PC-3 (cell line): ENCODE measurements around the gene KRT12. TPM values are rescaled to one million over a fixed set of nuclear protein-coding genes. Genes with fewer than 3 reads are reported as not detected.

Experiments
- ATAC-seq: fragments of 200-7000 bp; cut with Tn5 transposase; 2 replicates; pipeline ENCODE4 v1.9.1; 2020; ENCODE audit warnings: mild to moderate bottlenecking, moderate library complexity
- BruUV-seq: library from RNA; stranded (reverse); fragments of 400-500 nt; replicated peaks from 2 replicates; lab custom pipeline; 2021; lab: Mats Ljungman, UMichigan
- CTCF ChIA-PET: fragments of 300-600 bp; sonication (Branson Sonifier 250); formaldehyde crosslinking; loops from one replicate; lab custom pipeline; 2022; ENCODE audit warnings: antibody characterized with exemption; lab: Charles Lee
- POLR2A ChIA-PET: fragments of 300-600 bp; sonication (Branson Sonifier 250); formaldehyde crosslinking; loops from one replicate; lab custom pipeline; 2022; ENCODE audit warnings: antibody characterized with exemption; ENCODE audit not compliant: unreplicated experiment; lab: Charles Lee
- DNase-seq: peaks from one replicate; pipeline ENCODE4 v3.0.0-alpha.2; 2015
- H2AFZ ChIP-seq: fragments of 300-600 bp; sonication (generic); 2 replicates; pipeline ENCODE4 v1.6.0; 2016; ENCODE audit warnings: antibody characterized with exemption, low read length
- H3F3A ChIP-seq: fragments of 300-600 bp; sonication (generic); one replicate; pipeline ENCODE4 v1.6.0; 2017; ENCODE audit warnings: antibody characterized with exemption, low read length, control low read depth, mild to moderate bottlenecking; ENCODE audit not compliant: unreplicated experiment
- H3K27ac ChIP-seq: fragments of 300-600 bp; sonication (generic); 2 replicates; pipeline ENCODE4 v1.5.1; 2016; ENCODE audit warnings: mild to moderate bottlenecking, low read length
- H3K27me3 ChIP-seq: fragments of 300-600 bp; sonication (generic); 2 replicates; pipeline ENCODE4 v1.6.1; 2016; ENCODE audit warnings: low read length, mixed read lengths
- H3K36me3 ChIP-seq: fragments of 300-600 bp; sonication (generic); 2 replicates; pipeline ENCODE4 v1.6.1; 2016; ENCODE audit warnings: low read depth, mixed run types, low read length, mixed read lengths
- H3K4me1 ChIP-seq: fragments of 300-600 bp; sonication (generic); 2 replicates; pipeline ENCODE4 v1.5.1; 2016; ENCODE audit warnings: low read length; ENCODE audit not compliant: insufficient read depth
- H3K4me2 ChIP-seq: fragments of 300-600 bp; sonication (generic); 2 replicates; pipeline ENCODE4 v1.6.0; 2016; ENCODE audit warnings: low read length
- H3K4me3 ChIP-seq: fragments of 300-600 bp; sonication (generic); 2 replicates; pipeline ENCODE4 v1.5.1; 2016; ENCODE audit warnings: mild to moderate bottlenecking, low read length, mixed read lengths
- H3K79me2 ChIP-seq: fragments of 300-600 bp; sonication (generic); 2 replicates; pipeline ENCODE4 v1.6.1; 2017; ENCODE audit warnings: low read length, mixed read lengths
- H3K9ac ChIP-seq: fragments of 300-600 bp; sonication (generic); 2 replicates; pipeline ENCODE4 v1.6.0; 2016; ENCODE audit warnings: mild to moderate bottlenecking, low read length
- H3K9me2 ChIP-seq: fragments of 300-600 bp; sonication (generic); replicated peaks from 2 replicates; pipeline ENCODE4 v1.6.1; 2016; ENCODE audit warnings: mixed run types, low read length, mixed read lengths
- H3K9me3 ChIP-seq: fragments of 300-600 bp; sonication (generic); 2 replicates; pipeline ENCODE4 v1.6.1; 2016; ENCODE audit warnings: low read length, mixed read lengths
- H4K20me1 ChIP-seq: fragments of 300-600 bp; sonication (generic); 2 replicates; pipeline ENCODE4 v1.6.1; 2016; ENCODE audit warnings: low read length, mixed read lengths
- CTCF ChIP-seq: fragments of 300-600 bp; sonication (generic); conservative IDR thresholded peaks from 2 replicates; pipeline ENCODE4 v1.5.1; 2017; ENCODE audit warnings: antibody characterized with exemption, low read depth, mild to moderate bottlenecking, low read length
- EZH2 ChIP-seq: fragments of 300-600 bp; sonication (generic); IDR thresholded peaks from one replicate; pipeline ENCODE4 v1.6.1; 2017; ENCODE audit warnings: antibody characterized with exemption, mild to moderate bottlenecking, low read length; ENCODE audit not compliant: unreplicated experiment
- EZH2phosphoT487 ChIP-seq: fragments of 300-600 bp; sonication (generic); IDR thresholded peaks from 2 replicates; pipeline ENCODE4 v1.6.1; 2018; ENCODE audit warnings: mild to moderate bottlenecking, antibody characterized with exemption, low read length, borderline replicate concordance
- intact Hi-C: fragments of 100-400 bp; cut with micrococcal nuclease; formaldehyde crosslinking; loops from 2 replicates; pipeline ENCODE4 v1.9.0; 2023
- total RNA-seq: library from RNA; depleted of rRNA; stranded (reverse); fragments of >200 nt; gene quantifications from 2 replicates; pipeline ENCODE4 v1.2.3, GENCODE V29; 2014

Gene KRT12
- total RNA-seq, 1 experiment from 2014 or later, result not detected

GRCh38 chr17:40843242-40843641 lies 23.8 kb downstream of the KRT12 start:
- Histone ChIP-seq H3K27me3 (no peaks in the 10 kb centered on the region), H3K36me3 (no peaks in the 10 kb centered on the region), H3K4me3 (no peak overlapping the region), H3K27ac (no peak overlapping the region), H3K9ac (no peak overlapping the region), H3K79me2 (no peaks in the 10 kb centered on the region), H3K9me3 (no peaks in the 10 kb centered on the region), H3K4me2 (no peak overlapping the region), H4K20me1 (no peaks in the 10 kb centered on the region), H2AFZ (no peak overlapping the region), H3K4me1 (no peaks in the 10 kb centered on the region), H3F3A (no peaks in the 10 kb centered on the region), H3K9me2 (no peaks in the 10 kb centered on the region)
- ChIA-PET CTCF (no interaction called here), POLR2A (no interaction called here)
- intact Hi-C loops, result no loop called here
- no TSS peak for BruUV-seq
- DNase-seq (no peak), ATAC-seq (no peak)
- TF ChIP-seq CTCF, result no peak
- TF ChIP-seq EZH2phosphoT487, result no peak
- no peak for TF ChIP-seq EZH2

- no peaks in the 10 kb centered on the region for H3K9me3 ChIP-seq
- no peaks in the 10 kb centered on the region for H4K20me1 ChIP-seq
- H3K36me3 ChIP-seq, result no peaks in the 10 kb centered on the region
- POLR2A ChIA-PET, result no interaction called here
- H3F3A ChIP-seq, result no peaks in the 10 kb centered on the region
- intact Hi-C loops, result no loop called here
- no TSS peak for BruUV-seq
- TF ChIP-seq EZH2 (no peak), CTCF (no peak), EZH2phosphoT487 (no peak)
- no peaks in the 10 kb centered on the region for H3K27me3 ChIP-seq
- no peak overlapping the region for H2AFZ ChIP-seq
- H3K9me2 ChIP-seq, result no peaks in the 10 kb centered on the region
- no peaks in the 10 kb centered on the region for H3K79me2 ChIP-seq
- no peak for ATAC-seq
- H3K4me2 ChIP-seq, result no peak overlapping the region
- H3K4me1 ChIP-seq, result no peaks in the 10 kb centered on the region
- no peak overlapping the region for H3K4me3 ChIP-seq
- H3K27ac ChIP-seq, result no peak overlapping the region
- H3K9ac ChIP-seq, result no peak overlapping the region
- DNase-seq, result no peak
- CTCF ChIA-PET, result no interaction called here
Observed at GRCh38 chr17:40841246-40841645, 25.8 kb downstream of the KRT12 start.

- H3K27me3 ChIP-seq, result no peaks in the 10 kb centered on the region
- no peak overlapping the region for H3K4me2 ChIP-seq
- ChIA-PET POLR2A (no interaction called here), CTCF (no interaction called here)
- no peak for ATAC-seq
- H3F3A ChIP-seq, result no peaks in the 10 kb centered on the region
- BruUV-seq, result no TSS peak
- TF ChIP-seq EZH2 (no peak), CTCF (no peak), EZH2phosphoT487 (no peak)
- no peak for DNase-seq
- no peaks in the 10 kb centered on the region for H3K9me3 ChIP-seq
- H3K9me2 ChIP-seq, result no peaks in the 10 kb centered on the region
- no peaks in the 10 kb centered on the region for H3K36me3 ChIP-seq
- intact Hi-C loops, result no loop called here
- no peak overlapping the region for H3K9ac ChIP-seq
- H3K4me1 ChIP-seq, result no peaks in the 10 kb centered on the region
- no peak overlapping the region for H3K27ac ChIP-seq
- H3K4me3 ChIP-seq, result no peak overlapping the region
- H4K20me1 ChIP-seq, result no peaks in the 10 kb centered on the region
- H2AFZ ChIP-seq, result no peak overlapping the region
- H3K79me2 ChIP-seq, result no peaks in the 10 kb centered on the region
Observed at GRCh38 chr17:40839194-40839593, 27.8 kb downstream of the KRT12 start.
